Measurements from ENCODE around the gene KIF25.

Gene KIF25

GRCh38 chr6:167997642-167998041 lies at the start of gene KIF25:
TSS of gene KIF25 (plus strand) at chr6:167997671. CDS start at chr6:168029586, 31,915 bp downstream.
- DNase-seq (ENCODE audit: low read depth), result no peak

- no peak for DNase-seq (ENCODE audit: low read depth)
Measured at GRCh38 chr6:167947716-167948115, 49.8 kb upstream of the KIF25 start.

GRCh38 chr6:167948716-167949115 lies 48.8 kb upstream of the KIF25 start:
- no peak for DNase-seq (ENCODE audit: low read depth)

- no peak for DNase-seq (ENCODE audit: low read depth)
Measured at GRCh38 chr6:167949121-167949684, 48.3 kb upstream of the KIF25 start.

- no peak for DNase-seq (ENCODE audit: low read depth)
Measured at GRCh38 chr6:167951781-167952511, 45.5 kb upstream of the KIF25 start.

- DNase-seq (ENCODE audit: low read depth), result no peak
Measured at GRCh38 chr6:167952512-167952859, 45.0 kb upstream of the KIF25 start.

GRCh38 chr6:167953551-167953950 lies 43.9 kb upstream of the KIF25 start:
- DNase-seq (ENCODE audit: low read depth), result no peak

- DNase-seq (ENCODE audit: low read depth), result no peak
Measured at GRCh38 chr6:167954151-167954550, 43.3 kb upstream of the KIF25 start.

GRCh38 chr6:167956491-167956890 lies 41.0 kb upstream of the KIF25 start:
- no peak for DNase-seq (ENCODE audit: low read depth)

GRCh38 chr6:167956983-167957492 lies 40.4 kb upstream of the KIF25 start:
- no peak for DNase-seq (ENCODE audit: low read depth)

GRCh38 chr6:167957626-167958025 lies 39.8 kb upstream of the KIF25 start:
- no peak for DNase-seq (ENCODE audit: low read depth)

- DNase-seq (ENCODE audit: low read depth), result no peak
Measured at GRCh38 chr6:167960579-167960978, 36.9 kb upstream of the KIF25 start.

- no peak for DNase-seq (ENCODE audit: low read depth)
Measured at GRCh38 chr6:167962711-167963110, 34.8 kb upstream of the KIF25 start.

GRCh38 chr6:167963589-167964057 lies 33.8 kb upstream of the KIF25 start:
- no peak for DNase-seq (ENCODE audit: low read depth)

- DNase-seq (ENCODE audit: low read depth), result no peak
Measured at GRCh38 chr6:167965592-167966539, 31.6 kb upstream of the KIF25 start.

- no peak for DNase-seq (ENCODE audit: low read depth)
Measured at GRCh38 chr6:167966540-167966905, 30.9 kb upstream of the KIF25 start.

- DNase-seq (ENCODE audit: low read depth), result no peak
Measured at GRCh38 chr6:167968091-167968490, 29.4 kb upstream of the KIF25 start.

GRCh38 chr6:167970230-167970629 lies 27.2 kb upstream of the KIF25 start:
- no peak for DNase-seq (ENCODE audit: low read depth)

- DNase-seq (ENCODE audit: low read depth), result no peak
Measured at GRCh38 chr6:167972193-167972592, 25.3 kb upstream of the KIF25 start.

- no peak for DNase-seq (ENCODE audit: low read depth)
Measured at GRCh38 chr6:167973148-167973885, 24.2 kb upstream of the KIF25 start.

GRCh38 chr6:167974640-167975344 lies 22.7 kb upstream of the KIF25 start:
- DNase-seq (ENCODE audit: low read depth), result no peak
